ENCODE data around the gene ZNF202. TPM values are rescaled to one million over a fixed set of nuclear protein-coding genes. Genes with fewer than 3 reads are reported as not detected.

The ZNF202 gene
- total RNA-seq, 3 donors from 2014 or later: 10.6 to 11.9 (median 11.1) TPM

- H3K36me3 ChIP-seq (ENCODE audit: low read depth): no peaks in the 10 kb centered on the region
- no peak for TF ChIP-seq CTCF (IDR thresholded peaks at IDR 0.05)
- DNase-seq (no peak), ATAC-seq (no peak)
- H3K4me3 ChIP-seq: no peak overlapping the region
- H3K4me1 ChIP-seq (ENCODE audit: low read depth): no peaks in the 10 kb centered on the region
- intact Hi-C loops (cut with DNase I, micrococcal nuclease): no loop called here
- H3K9me3 ChIP-seq: no peaks in the 10 kb centered on the region
Observed at GRCh38 chr11:123695231-123695630, 46.2 kb downstream of the ZNF202 start.

DNA sequence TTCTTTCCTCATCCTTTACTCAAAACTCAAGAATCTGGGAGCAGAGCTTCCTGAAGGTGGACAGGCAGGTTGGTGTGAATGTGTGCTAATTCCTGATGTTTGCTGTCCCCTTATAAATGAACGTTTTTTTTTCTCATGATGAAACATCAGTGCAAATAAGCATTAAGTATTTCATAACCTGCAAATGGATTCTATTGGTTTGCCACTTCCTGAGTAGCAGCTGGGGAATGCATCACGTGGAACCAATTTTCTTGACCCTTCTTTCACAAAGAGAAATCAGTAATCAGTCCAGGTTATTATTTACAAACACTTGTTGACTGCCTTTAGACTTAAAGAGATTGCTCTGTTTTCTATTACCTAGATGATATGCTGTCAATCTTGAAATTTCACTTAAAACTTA lies 46.9 kb downstream of the ZNF202 start:
- no peaks in the 10 kb centered on the region for H3K9me3 ChIP-seq
- intact Hi-C loops (cut with DNase I, micrococcal nuclease): no loop called here
- DNase-seq (no peak), ATAC-seq (no peak)
- no peak overlapping the region for H3K4me3 ChIP-seq
- no peaks in the 10 kb centered on the region for H3K4me1 ChIP-seq (ENCODE audit: low read depth)
- no peak for TF ChIP-seq CTCF (IDR thresholded peaks at IDR 0.05)
- H3K36me3 ChIP-seq (ENCODE audit: low read depth): no peaks in the 10 kb centered on the region

DNA sequence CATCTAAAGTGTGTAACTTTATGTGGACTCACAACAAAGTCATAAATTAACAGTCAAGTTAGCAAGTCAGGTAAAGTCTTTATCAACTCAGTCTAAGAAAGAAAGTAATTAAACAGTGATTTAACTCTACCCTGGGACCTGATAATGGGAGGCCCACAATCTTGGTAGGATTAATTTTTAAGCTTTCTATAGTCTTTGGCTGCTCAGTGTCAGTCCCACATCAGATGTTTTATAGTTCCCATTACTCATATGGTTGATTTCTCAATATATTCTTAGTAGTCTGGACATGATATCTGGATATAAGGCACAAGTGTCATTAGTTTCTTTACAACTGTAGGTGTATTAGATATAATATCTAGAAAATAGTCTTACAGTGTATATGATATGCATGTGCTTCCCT lies 48.5 kb downstream of the ZNF202 start:
- no peak for DNase-seq
- Histone ChIP-seq H3K9me3 (no peaks in the 10 kb centered on the region), H3K36me3 (ENCODE audit: low read depth) (no peaks in the 10 kb centered on the region), H3K4me3 (no peak overlapping the region), H3K4me1 (ENCODE audit: low read depth) (no peaks in the 10 kb centered on the region)
- TF ChIP-seq CTCF (IDR thresholded peaks at IDR 0.05): no peak
- intact Hi-C loops (cut with DNase I, micrococcal nuclease): no loop called here
- no peak for ATAC-seq

- H3K4me1 ChIP-seq (ENCODE audit: low read depth): no peaks in the 10 kb centered on the region
- intact Hi-C loops (cut with DNase I, micrococcal nuclease): no loop called here
- ATAC-seq (no peak), DNase-seq (no peak)
- no peaks in the 10 kb centered on the region for H3K36me3 ChIP-seq (ENCODE audit: low read depth)
- TF ChIP-seq CTCF (IDR thresholded peaks at IDR 0.05): no peak
- H3K9me3 ChIP-seq: no peaks in the 10 kb centered on the region
- H3K4me3 ChIP-seq: no peak overlapping the region
Observed at GRCh38 chr11:123690485-123690884, 51.0 kb downstream of the ZNF202 start.

GRCh38 chr11:123684601-123685000 lies 56.9 kb downstream of the ZNF202 start:
- TF ChIP-seq CTCF (IDR thresholded peaks at IDR 0.05): no peak
- H3K4me3 ChIP-seq: no peak overlapping the region
- no peak for DNase-seq
- H3K36me3 ChIP-seq (ENCODE audit: low read depth): no peaks in the 10 kb centered on the region
- ATAC-seq: no peak
- intact Hi-C loops (cut with DNase I, micrococcal nuclease): no loop called here
- no peaks in the 10 kb centered on the region for H3K4me1 ChIP-seq (ENCODE audit: low read depth)
- no peaks in the 10 kb centered on the region for H3K9me3 ChIP-seq

All from mucosa of descending colon (tissue), 3 donors.